GM18502 (cell line): ENCODE measurements around the gene MRPS35.
A peak's percentile ranks its signal among the peaks of the same experiment; 100 is the strongest.

Experiments
- ATAC-seq: cut with Tn5 transposase; IDR thresholded peaks from one replicate; pipeline ENCODE4 v1.9.1; 2021; ENCODE audit warnings: mild to moderate bottlenecking; ENCODE audit not compliant: unreplicated experiment, poor library complexity

MRPS35 gene

GRCh38 chr12:27771481-27772327 is 61.1 kb downstream of the MRPS35 start:
- no peak for ATAC-seq

GRCh38 chr12:27772328-27773049 is 61.9 kb downstream of the MRPS35 start:
- no peak for ATAC-seq

GRCh38 chr12:27777141-27777540 is 66.5 kb downstream of the MRPS35 start:
- no peak for ATAC-seq

GRCh38 chr12:27778206-27778605 is 67.6 kb downstream of the MRPS35 start:
- ATAC-seq = no peak

GRCh38 chr12:27779416-27779919 is 68.8 kb downstream of the MRPS35 start:
- ATAC-seq = peak; percentile 31

- ATAC-seq = peak; percentile 78
Observed at GRCh38 chr12:27779920-27780611, 69.4 kb downstream of the MRPS35 start, which contains the start of the genes KLHL42 and MANSC4. TSS of gene KLHL42 (plus strand) at chr12:27780233. CDS start at chr12:27780331, 98 bp downstream. TSS of gene MANSC4 (minus strand) at chr12:27780236. CDS start at chr12:27771276, 8,960 bp downstream.

- peak; percentile 38 for ATAC-seq
Observed at GRCh38 chr12:27780612-27781408, 70.2 kb downstream of the MRPS35 start.

GRCh38 chr12:27781680-27782079 is 71.0 kb downstream of the MRPS35 start:
- ATAC-seq = no peak

- ATAC-seq = no peak
Observed at GRCh38 chr12:27782481-27782880, 71.8 kb downstream of the MRPS35 start.

GRCh38 chr12:27785882-27786570 is 75.4 kb downstream of the MRPS35 start:
- peak; percentile 66 for ATAC-seq

- ATAC-seq = no peak
Observed at GRCh38 chr12:27787559-27787958, 76.9 kb downstream of the MRPS35 start.

- ATAC-seq = no peak
Observed at GRCh38 chr12:27790179-27790578, 79.5 kb downstream of the MRPS35 start.

GRCh38 chr12:27794818-27795584 is 84.4 kb downstream of the MRPS35 start:
- no peak for ATAC-seq

GRCh38 chr12:27796128-27796527 is 85.5 kb downstream of the MRPS35 start:
- ATAC-seq = no peak

- ATAC-seq = no peak
Observed at GRCh38 chr12:27797301-27798025, 86.8 kb downstream of the MRPS35 start.

- no peak for ATAC-seq
Observed at GRCh38 chr12:27800819-27801218, 90.2 kb downstream of the MRPS35 start.

- no peak for ATAC-seq
Observed at GRCh38 chr12:27801630-27802029, 91.0 kb downstream of the MRPS35 start.

GRCh38 chr12:27802511-27802910 is 91.9 kb downstream of the MRPS35 start:
- ATAC-seq = no peak
